CD14-positive monocyte (primary cell): ENCODE results near the gene FARP1. TPM values are rescaled to one million over a fixed set of nuclear protein-coding genes. Genes with fewer than 3 reads are reported as not detected.

Source experiments
- DNase-seq, 3 donors: peaks; one replicate each; pipeline ENCODE4 v3.0.0-alpha.2; 2011 to 2022
- H2AFZ ChIP-seq: 2 replicates; pipeline ENCODE4 v1.6.0; 2012; ENCODE audit warnings: mild to moderate bottlenecking, low read depth, low read length, inconsistent platforms; ENCODE audit not compliant: insufficient read depth, poor library complexity, severe bottlenecking
- H3K27ac ChIP-seq, 2 donors: 1 replicate in 1 of 2; 2 replicates in 1 of 2; pipeline ENCODE4 v1.5.1; 2012 to 2013; ENCODE audit warnings: low read length in 2 of 2, control low read depth in 1 of 2, inconsistent platforms in 1 of 2, low read depth in 1 of 2, mild to moderate bottlenecking in 1 of 2
- H3K27me3 ChIP-seq, 2 donors: one replicate each; pipeline versions ENCODE4 v1.6.0 to v1.6.1; 2011 to 2013; ENCODE audit warnings: low read length in 2 of 2; ENCODE audit not compliant: control insufficient read depth in 2 of 2, insufficient read depth in 2 of 2
- H3K36me3 ChIP-seq, 2 donors: replicated peaks in 1 of 2; 1 replicate in 1 of 2; 2 replicates in 1 of 2; pipeline versions ENCODE4 v1.5.1 to v1.6.1; 2012 to 2013; ENCODE audit warnings: low read length in 2 of 2, control low read depth in 1 of 2, inconsistent platforms in 1 of 2, mild to moderate bottlenecking in 1 of 2; ENCODE audit not compliant: insufficient read depth in 2 of 2, control insufficient read depth in 1 of 2
- H3K4me1 ChIP-seq, 2 donors: 1 replicate in 1 of 2; 2 replicates in 1 of 2; pipeline versions ENCODE4 v1.5.1 to v1.6.1; 2012 to 2013; ENCODE audit warnings: low read length in 2 of 2, control low read depth in 1 of 2, inconsistent platforms in 1 of 2, mild to moderate bottlenecking in 1 of 2, moderate library complexity in 1 of 2; ENCODE audit not compliant: insufficient read depth in 2 of 2, control insufficient read depth in 1 of 2
- H3K4me2 ChIP-seq: replicated peaks from 2 replicates; pipeline ENCODE3; 2012; ENCODE audit warnings: low read length, moderate library complexity, mild to moderate bottlenecking; ENCODE audit not compliant: poor library complexity, severe bottlenecking; ENCODE audit errors: extremely low read depth
- H3K4me3 ChIP-seq, 3 experiments: fragments of 200-600 bp in 1 of 3; sonication (generic) in 1 of 3; replicated peaks in 1 of 3; 1 replicate in 2 of 3; 2 replicates in 1 of 3; pipeline ENCODE4 v1.5.1; 2011 to 2013; ENCODE audit warnings: low read length in 3 of 3, mild to moderate bottlenecking in 3 of 3, control low read depth in 2 of 3, low read depth in 2 of 3, inconsistent platforms in 1 of 3, moderate library complexity in 1 of 3
- H3K79me2 ChIP-seq: 2 replicates; pipeline ENCODE4 v1.6.0; 2012; ENCODE audit warnings: mild to moderate bottlenecking, control low read depth, inconsistent platforms, low read length, moderate library complexity; ENCODE audit not compliant: insufficient read depth
- H3K9ac ChIP-seq: 2 replicates; pipeline ENCODE4 v1.6.0; 2017; ENCODE audit warnings: low read length, mild to moderate bottlenecking; ENCODE audit not compliant: insufficient read depth, poor library complexity, severe bottlenecking
- H3K9me3 ChIP-seq, 2 donors: replicated peaks in 1 of 2; 1 replicate in 1 of 2; 2 replicates in 1 of 2; pipeline versions ENCODE4 v1.5.1 to v1.6.1; 2012 to 2013; ENCODE audit warnings: low read length in 2 of 2, control low read depth in 1 of 2; ENCODE audit not compliant: control insufficient read depth in 1 of 2, insufficient read depth in 1 of 2
- H4K20me1 ChIP-seq: 2 replicates; pipeline ENCODE4 v1.6.0; 2012; ENCODE audit warnings: mild to moderate bottlenecking, low read length, control low read depth, moderate library complexity; ENCODE audit not compliant: insufficient read depth
- H3K27ac Mint-ChIP-seq, 7 donors: one replicate each; pipeline ENCODE4 v1.8.0; 2020; ENCODE audit warnings: mild to moderate bottlenecking in 7 of 7, mixed read lengths in 7 of 7, moderate library complexity in 6 of 7, inconsistent platforms in 2 of 7
- H3K27me3 Mint-ChIP-seq, 3 donors: one replicate each; pipeline ENCODE4 v1.8.0; 2021 to 2022; ENCODE audit warnings: low read depth in 3 of 3, mild to moderate bottlenecking in 3 of 3, mixed read lengths in 3 of 3, moderate library complexity in 3 of 3, inconsistent platforms in 1 of 3
- H3K36me3 Mint-ChIP-seq, 2 donors: one replicate each; pipeline ENCODE4 v1.8.0; 2020; ENCODE audit warnings: mixed read lengths in 2 of 2, inconsistent platforms in 1 of 2, mild to moderate bottlenecking in 1 of 2
- H3K4me1 Mint-ChIP-seq: one replicate; pipeline ENCODE4 v1.8.0; 2020; ENCODE audit warnings: mild to moderate bottlenecking, mixed read lengths
- H3K4me3 Mint-ChIP-seq, 2 donors: one replicate each; pipeline ENCODE4 v1.8.0; 2020; ENCODE audit warnings: mild to moderate bottlenecking in 2 of 2, mixed read lengths in 2 of 2, moderate library complexity in 1 of 2
- H3K9me3 Mint-ChIP-seq, 7 donors: one replicate each; pipeline ENCODE4 v1.8.0; 2020 to 2022; ENCODE audit warnings: mixed read lengths in 7 of 7, mild to moderate bottlenecking in 6 of 7, moderate library complexity in 6 of 7, inconsistent platforms in 2 of 7
- WGBS: methylation state at CpG from one replicate; pipeline ENCODE4 v1.1.5; 2013; ENCODE audit warnings: missing lambda C conversion rate; ENCODE audit not compliant: insufficient coverage; 5-methylcytosine and 5-hydroxymethylcytosine counted together
- intact Hi-C, 2 donors: fragments of 100-400 bp; cut with micrococcal nuclease; formaldehyde crosslinking; loops; one replicate each; pipeline versions ENCODE4 v1.15.0 to v1.15.1; 2023
- polyA minus RNA-seq: library from RNA; depleted of rRNA, polyadenylated mRNA; stranded (reverse); fragments of >200 nt; gene quantifications from 2 replicates; pipeline ENCODE4 v1.2.3, GENCODE V29; 2012
- polyA plus RNA-seq, 3 donors: library from polyadenylated mRNA; depleted of rRNA in 1 of 3; unstranded in 2 of 3; stranded (reverse) in 1 of 3; fragments of 300-500 nt in 2 of 3; fragments of >200 nt in 1 of 3; fragmentation: Illumina TruSeq in 2 of 3; gene quantifications; 1 replicate in 2 of 3; 2 replicates in 1 of 3; pipeline ENCODE4 v1.2.3, GENCODE V29; 2012 to 2021
- total RNA-seq, 12 experiments: library from RNA in 1 of 12; stranded (reverse) in 1 of 12; fragments of 120-200 nt in 1 of 12; gene quantifications; one replicate each; pipeline ENCODE4 v1.2.4 and lab custom pipeline; 2013 to 2026; ENCODE audit warnings: mixed read lengths in 6 of 12, inconsistent platforms in 1 of 12
- TF ChIP-seq, protein P1 (sequence below): fragments of 200-600 bp; IDR thresholded peaks from one replicate; pipeline ENCODE4 v1.8.0; 2022; ENCODE audit warnings: antibody characterized with exemption, mild to moderate bottlenecking

The FARP1 gene, protein sequence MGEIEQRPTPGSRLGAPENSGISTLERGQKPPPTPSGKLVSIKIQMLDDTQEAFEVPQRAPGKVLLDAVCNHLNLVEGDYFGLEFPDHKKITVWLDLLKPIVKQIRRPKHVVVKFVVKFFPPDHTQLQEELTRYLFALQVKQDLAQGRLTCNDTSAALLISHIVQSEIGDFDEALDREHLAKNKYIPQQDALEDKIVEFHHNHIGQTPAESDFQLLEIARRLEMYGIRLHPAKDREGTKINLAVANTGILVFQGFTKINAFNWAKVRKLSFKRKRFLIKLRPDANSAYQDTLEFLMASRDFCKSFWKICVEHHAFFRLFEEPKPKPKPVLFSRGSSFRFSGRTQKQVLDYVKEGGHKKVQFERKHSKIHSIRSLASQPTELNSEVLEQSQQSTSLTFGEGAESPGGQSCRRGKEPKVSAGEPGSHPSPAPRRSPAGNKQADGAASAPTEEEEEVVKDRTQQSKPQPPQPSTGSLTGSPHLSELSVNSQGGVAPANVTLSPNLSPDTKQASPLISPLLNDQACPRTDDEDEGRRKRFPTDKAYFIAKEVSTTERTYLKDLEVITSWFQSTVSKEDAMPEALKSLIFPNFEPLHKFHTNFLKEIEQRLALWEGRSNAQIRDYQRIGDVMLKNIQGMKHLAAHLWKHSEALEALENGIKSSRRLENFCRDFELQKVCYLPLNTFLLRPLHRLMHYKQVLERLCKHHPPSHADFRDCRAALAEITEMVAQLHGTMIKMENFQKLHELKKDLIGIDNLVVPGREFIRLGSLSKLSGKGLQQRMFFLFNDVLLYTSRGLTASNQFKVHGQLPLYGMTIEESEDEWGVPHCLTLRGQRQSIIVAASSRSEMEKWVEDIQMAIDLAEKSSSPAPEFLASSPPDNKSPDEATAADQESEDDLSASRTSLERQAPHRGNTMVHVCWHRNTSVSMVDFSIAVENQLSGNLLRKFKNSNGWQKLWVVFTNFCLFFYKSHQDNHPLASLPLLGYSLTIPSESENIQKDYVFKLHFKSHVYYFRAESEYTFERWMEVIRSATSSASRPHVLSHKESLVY
- 0.67 TPM for total RNA-seq (2013)
- under 1 TPM; 0.01 to 0.16 (median 0.12) TPM for polyA plus RNA-seq
- 0.28 TPM in 1 of 2 replicates, not detected in the other for polyA minus RNA-seq
- 0.28 to 34.1 (median 1.9) reads per million in 11 experiments for total RNA-seq (lab: John Stamatoyannopoulos, UW)

DNA sequence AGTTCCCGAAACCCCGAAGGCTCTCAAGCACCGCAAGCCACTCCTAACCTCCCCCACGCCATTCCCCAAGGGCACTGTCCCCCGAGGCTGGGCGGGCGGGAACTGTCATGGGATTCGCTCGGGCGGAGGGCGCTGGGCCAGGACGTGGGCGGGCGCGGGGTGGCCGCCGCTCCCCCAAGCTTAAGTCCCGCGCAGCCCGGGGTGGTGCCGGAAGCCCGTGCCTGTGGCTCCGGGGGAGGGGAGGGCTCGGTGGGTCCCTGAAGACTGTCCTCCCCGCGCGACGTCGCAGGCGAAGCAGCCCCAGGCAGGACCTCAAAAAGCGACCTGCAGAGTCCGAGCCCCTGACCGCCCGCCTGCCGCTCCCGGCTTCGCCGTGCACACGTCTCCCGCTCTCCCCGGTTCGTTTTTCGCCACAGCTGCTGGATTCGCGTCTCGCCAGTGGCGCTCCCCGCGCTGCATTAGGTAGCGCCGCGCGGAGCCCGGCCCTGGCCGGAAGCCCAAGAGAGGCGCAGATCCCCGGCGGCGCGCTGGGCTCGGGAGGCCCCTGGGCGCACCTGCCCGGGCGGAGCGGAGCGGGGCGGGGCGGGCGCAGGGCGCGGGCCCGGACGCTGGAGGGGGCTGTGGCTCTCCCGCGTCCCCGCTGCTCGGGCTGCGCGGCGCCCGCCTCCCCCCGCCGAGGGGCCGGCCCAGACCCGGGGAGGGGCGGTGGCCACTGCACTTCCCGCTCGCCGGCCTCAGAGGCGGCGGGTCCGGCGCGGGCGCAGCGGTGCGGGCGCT lies at the start of gene FARP1:
Gene FARP1 (plus strand): TSS at position 715 of the 777 bp plus-strand sequence. CDS start 70,149 bp downstream, outside the sequence.
- Histone ChIP-seq H3K27ac (no peak within 1 kb of the TSS), H3K4me2 (peak within 1 kb of the TSS; percentile 52), H3K79me2 (no peaks in the 10 kb centered on the region), H3K4me3 (peak within 1 kb of the TSS in 1 of 3 experiments; percentile 55), H4K20me1 (no peaks in the 10 kb centered on the region), H3K36me3 (no peaks in the 10 kb centered on the region), H2AFZ (peak within 1 kb of the TSS; percentile 29), H3K4me1 (peaks cover 7 to 15% of the 10 kb centered on the region in 2 donors), H3K9me3 (peaks cover 0 to 22% of the 10 kb centered on the region in 2 donors), H3K27me3 (peaks cover 37 to 68% of the 10 kb centered on the region in 2 donors), H3K9ac (no peak within 1 kb of the TSS)
- intact Hi-C loops = no loop called here
- H3K27me3 Mint-ChIP-seq = peaks cover 54 to 79% (median 65%) of the 10 kb centered on the region in 3 donors
- H3K4me1 Mint-ChIP-seq = peaks cover 11% of the 10 kb centered on the region
- H3K9me3 Mint-ChIP-seq = peaks cover 0 to 7% (median 4%) of the 10 kb centered on the region in 7 donors
- H3K4me3 Mint-ChIP-seq = peak within 1 kb of the TSS; percentile 65 to 85
- TF ChIP-seq, protein P1, sequence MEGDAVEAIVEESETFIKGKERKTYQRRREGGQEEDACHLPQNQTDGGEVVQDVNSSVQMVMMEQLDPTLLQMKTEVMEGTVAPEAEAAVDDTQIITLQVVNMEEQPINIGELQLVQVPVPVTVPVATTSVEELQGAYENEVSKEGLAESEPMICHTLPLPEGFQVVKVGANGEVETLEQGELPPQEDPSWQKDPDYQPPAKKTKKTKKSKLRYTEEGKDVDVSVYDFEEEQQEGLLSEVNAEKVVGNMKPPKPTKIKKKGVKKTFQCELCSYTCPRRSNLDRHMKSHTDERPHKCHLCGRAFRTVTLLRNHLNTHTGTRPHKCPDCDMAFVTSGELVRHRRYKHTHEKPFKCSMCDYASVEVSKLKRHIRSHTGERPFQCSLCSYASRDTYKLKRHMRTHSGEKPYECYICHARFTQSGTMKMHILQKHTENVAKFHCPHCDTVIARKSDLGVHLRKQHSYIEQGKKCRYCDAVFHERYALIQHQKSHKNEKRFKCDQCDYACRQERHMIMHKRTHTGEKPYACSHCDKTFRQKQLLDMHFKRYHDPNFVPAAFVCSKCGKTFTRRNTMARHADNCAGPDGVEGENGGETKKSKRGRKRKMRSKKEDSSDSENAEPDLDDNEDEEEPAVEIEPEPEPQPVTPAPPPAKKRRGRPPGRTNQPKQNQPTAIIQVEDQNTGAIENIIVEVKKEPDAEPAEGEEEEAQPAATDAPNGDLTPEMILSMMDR = no peak
- no peak within 1 kb of the TSS for H3K27ac Mint-ChIP-seq
- no peak for DNase-seq
- no peaks in the 10 kb centered on the region for H3K36me3 Mint-ChIP-seq
- under 1% methylated on average over 98 of the region's 98 CpGs for WGBS
